ENCODE results near the gene KRTAP10-5. TPM values are rescaled to one million over a fixed set of nuclear protein-coding genes. Genes with fewer than 3 reads are reported as not detected.

KRTAP10-5 gene
- polyA plus RNA-seq, 4 donors: not detected

DNA sequence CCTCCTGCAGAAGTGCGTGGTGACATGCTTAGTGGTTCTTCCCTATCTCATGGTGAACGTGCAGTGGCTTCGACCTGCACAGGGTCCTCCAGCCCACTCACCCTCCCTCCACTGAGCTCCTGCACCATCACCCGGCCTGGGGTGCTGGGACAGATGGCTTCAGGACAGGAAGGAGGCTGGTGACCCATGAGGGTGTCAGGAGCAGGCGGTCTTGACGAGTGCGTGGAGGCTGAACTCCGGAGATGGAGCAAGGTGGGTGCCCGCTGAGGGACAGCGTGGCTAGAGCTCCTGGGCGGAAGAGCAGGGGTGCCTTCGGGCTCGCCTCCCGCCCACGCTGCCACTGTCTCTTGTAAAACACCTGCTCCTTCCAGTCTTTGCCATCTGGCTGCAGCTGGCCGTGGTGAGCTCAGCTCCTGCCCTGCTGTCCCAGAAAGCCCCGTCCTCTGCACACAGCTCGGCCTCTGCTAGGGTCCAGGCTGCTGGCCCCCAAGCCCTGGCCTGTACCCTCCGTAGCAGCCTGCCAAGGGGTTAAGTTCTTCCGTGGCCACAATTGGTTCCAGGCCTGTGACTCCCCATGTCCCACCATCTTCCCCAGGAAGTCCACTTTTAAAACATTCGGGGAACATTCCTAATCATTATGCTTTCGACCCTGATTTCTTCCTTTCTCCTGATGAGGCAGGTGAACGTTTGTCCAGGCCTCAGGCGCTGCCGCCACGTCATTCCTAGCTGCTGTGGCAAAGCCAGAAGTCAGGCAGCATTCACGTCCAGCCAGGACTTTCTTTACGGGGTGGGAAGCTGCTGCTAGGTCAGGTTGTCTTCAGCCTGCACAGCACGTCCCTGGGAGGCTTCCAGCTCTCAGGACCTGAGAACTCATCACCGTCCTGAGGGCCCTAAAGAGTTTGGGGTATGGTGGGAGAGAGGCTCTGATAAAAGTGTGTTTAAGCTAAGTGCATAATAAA lies 48.5 kb downstream of the KRTAP10-5 start:
- no peak for DNase-seq (ENCODE audit: low read depth in 4 of 4, low spot score in 3 of 4)

- DNase-seq (ENCODE audit: low read depth in 4 of 4, low spot score in 3 of 4): no peak
Observed at GRCh38 chr21:44530903-44531605, 49.4 kb downstream of the KRTAP10-5 start.

- DNase-seq (ENCODE audit: low read depth in 4 of 4, low spot score in 3 of 4): no peak
Observed at GRCh38 chr21:44530221-44530902, 50.0 kb downstream of the KRTAP10-5 start.

DNA sequence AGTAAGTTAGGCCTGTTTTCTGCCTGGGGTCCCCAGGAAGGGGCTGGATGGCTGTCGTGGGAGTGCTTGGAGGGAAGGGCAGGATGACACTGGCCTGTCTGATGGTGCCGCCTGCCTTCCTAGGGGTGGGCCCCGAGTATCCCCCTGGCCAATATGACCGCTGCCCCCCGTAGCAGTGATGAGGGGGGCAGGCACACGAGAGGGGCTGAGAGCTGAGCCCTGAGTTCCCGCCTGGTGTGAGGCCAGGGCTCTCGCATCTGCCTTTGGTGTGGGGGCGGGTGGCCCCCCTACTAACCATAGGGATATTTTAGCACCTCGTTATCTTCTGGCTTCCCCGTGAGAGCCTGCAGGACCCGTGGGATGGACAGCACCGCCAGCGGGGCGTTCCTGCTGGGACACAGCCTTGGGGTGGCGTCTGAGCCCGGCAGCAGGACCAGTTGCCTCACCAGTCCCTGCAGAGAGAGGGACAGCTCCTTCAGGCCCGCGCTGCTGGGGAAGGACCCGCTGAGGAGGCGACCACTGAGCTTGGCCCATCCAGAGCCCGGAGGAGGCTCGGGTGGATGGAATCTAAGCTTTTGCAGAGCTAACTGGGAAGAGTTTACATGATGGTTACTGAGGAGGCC lies 50.8 kb downstream of the KRTAP10-5 start:
- DNase-seq (ENCODE audit: low read depth in 4 of 4, low spot score in 3 of 4): no peak

Other genes starting within 250 kb of the KRTAP10-5 start
- gene CFAP410, start 241.2 kb downstream of the KRTAP10-5 start, polyA plus RNA-seq (ENCODE audit: insufficient read length in 4 of 4): 10 to 100 TPM; 20.7 to 36.2 (median 22.2) TPM
- gene TRPM2, start 227.0 kb downstream of the KRTAP10-5 start, polyA plus RNA-seq (ENCODE audit: insufficient read length in 4 of 4): 1 to 10 TPM in 1 of 4 donors, under 1 TPM in 3; 0.55 to 1.5 (median 0.77) TPM
- gene LRRC3, start 125.1 kb downstream of the KRTAP10-5 start, polyA plus RNA-seq (ENCODE audit: insufficient read length in 4 of 4): 1 to 10 TPM; 4.3 to 5.4 (median 4.9) TPM
- gene KRTAP10-1, start 40.4 kb downstream of the KRTAP10-5 start, polyA plus RNA-seq (ENCODE audit: insufficient read length in 4 of 4): not detected
- under 1 TPM in 1 of 4 donors, not detected in 3; 0.05 TPM for gene KRTAP10-2, start 29.1 kb downstream of the KRTAP10-5 start, polyA plus RNA-seq (ENCODE audit: insufficient read length in 4 of 4)
- gene KRTAP10-3, start 21.8 kb downstream of the KRTAP10-5 start, polyA plus RNA-seq (ENCODE audit: insufficient read length in 4 of 4): not detected
- not detected for gene KRTAP10-4, start 6.9 kb downstream of the KRTAP10-5 start, polyA plus RNA-seq (ENCODE audit: insufficient read length in 4 of 4)
- gene KRTAP10-6, start 11.9 kb upstream of the KRTAP10-5 start, polyA plus RNA-seq (ENCODE audit: insufficient read length in 4 of 4): not detected
- not detected for gene KRTAP10-7, start 20.0 kb upstream of the KRTAP10-5 start, polyA plus RNA-seq (ENCODE audit: insufficient read length in 4 of 4)
- not detected for gene KRTAP10-8, start 31.5 kb upstream of the KRTAP10-5 start, polyA plus RNA-seq (ENCODE audit: insufficient read length in 4 of 4)
- not detected for gene KRTAP10-9, start 46.5 kb upstream of the KRTAP10-5 start, polyA plus RNA-seq (ENCODE audit: insufficient read length in 4 of 4)
- gene KRTAP10-10, start 56.8 kb upstream of the KRTAP10-5 start, polyA plus RNA-seq (ENCODE audit: insufficient read length in 4 of 4): not detected
- gene KRTAP10-11, start 65.8 kb upstream of the KRTAP10-5 start, polyA plus RNA-seq (ENCODE audit: insufficient read length in 4 of 4): not detected
- not detected for gene KRTAP12-4, start 74.1 kb upstream of the KRTAP10-5 start, polyA plus RNA-seq (ENCODE audit: insufficient read length in 4 of 4)
- gene KRTAP12-3, start 77.3 kb upstream of the KRTAP10-5 start, polyA plus RNA-seq (ENCODE audit: insufficient read length in 4 of 4): not detected
- gene KRTAP12-2, start 86.3 kb upstream of the KRTAP10-5 start, polyA plus RNA-seq (ENCODE audit: insufficient read length in 4 of 4): not detected
- not detected for gene KRTAP12-1, start 101.6 kb upstream of the KRTAP10-5 start, polyA plus RNA-seq (ENCODE audit: insufficient read length in 4 of 4)
- not detected for gene KRTAP10-12, start 116.6 kb upstream of the KRTAP10-5 start, polyA plus RNA-seq (ENCODE audit: insufficient read length in 4 of 4)
- gene TSPEAR, start 131.0 kb upstream of the KRTAP10-5 start, polyA plus RNA-seq (ENCODE audit: insufficient read length in 4 of 4): 1 to 10 TPM in 1 of 4 donors, under 1 TPM in 3; 0.60 to 1.2 (median 0.82) TPM
- gene UBE2G2, start 221.2 kb upstream of the KRTAP10-5 start, polyA plus RNA-seq (ENCODE audit: insufficient read length in 4 of 4): 10 to 100 TPM; 76.2 to 97.8 (median 84.2) TPM
- gene SUMO3, start 237.5 kb upstream of the KRTAP10-5 start, polyA plus RNA-seq (ENCODE audit: insufficient read length in 4 of 4): 100 to 1,000 TPM; 112 to 128 (median 121) TPM

Measured in right renal pelvis (tissue), 4 donors.